Neuronal stem cell (in vitro differentiated cells): Measurements from ENCODE around the gene ZBTB48.
A peak's percentile ranks its signal among the peaks of the same experiment; 100 is the strongest.
"Not testable (repeated sequence)": the region's sequence is repeated elsewhere in the genome, so short reads cannot be mapped to it uniquely, and the experiment has no call there.

Experiments
- DNase-seq: peaks from one replicate; pipeline ENCODE4 v3.0.0-alpha.2; 2013; ENCODE audit warnings: low spot score
- H2AFZ ChIP-seq: one replicate; pipeline ENCODE4 v1.6.1; 2013; ENCODE audit warnings: mild to moderate bottlenecking, low read length, inconsistent platforms
- H2AK5ac ChIP-seq: 2 replicates; pipeline ENCODE4 v1.6.1; 2013; ENCODE audit warnings: low read depth, mild to moderate bottlenecking, inconsistent platforms, low read length, moderate library complexity, mixed read lengths
- H2BK120ac ChIP-seq: 2 replicates; pipeline ENCODE4 v1.6.1; 2013; ENCODE audit warnings: low read depth, mild to moderate bottlenecking, inconsistent platforms, low read length, moderate library complexity, mixed read lengths
- H2BK12ac ChIP-seq: one replicate; pipeline ENCODE4 v1.6.1; 2013; ENCODE audit warnings: low read length, inconsistent platforms
- H2BK15ac ChIP-seq: 2 replicates; pipeline ENCODE4 v1.6.1; 2013; ENCODE audit warnings: mild to moderate bottlenecking, low read length, inconsistent platforms, mixed read lengths
- H2BK5ac ChIP-seq: one replicate; pipeline ENCODE4 v1.6.1; 2013; ENCODE audit warnings: inconsistent platforms, mild to moderate bottlenecking, low read length, moderate library complexity
- H3K14ac ChIP-seq: one replicate; pipeline ENCODE4 v1.6.1; 2013; ENCODE audit warnings: low read length, inconsistent platforms
- H3K18ac ChIP-seq: 2 replicates; pipeline ENCODE4 v1.6.1; 2013; ENCODE audit warnings: low read length, inconsistent platforms
- H3K23ac ChIP-seq: 2 replicates; pipeline ENCODE4 v1.6.1; 2013; ENCODE audit warnings: low read depth, mild to moderate bottlenecking, mixed read lengths, low read length, inconsistent platforms; ENCODE audit not compliant: poor library complexity
- H3K27ac ChIP-seq: replicated peaks from 3 replicates; pipeline ENCODE4 v1.5.1; 2013; ENCODE audit warnings: low read length, inconsistent platforms
- H3K27me3 ChIP-seq, 3 experiments: 2 replicates each; pipeline ENCODE4 v1.6.1; 2013; ENCODE audit warnings: low read length in 3 of 3, mild to moderate bottlenecking in 2 of 3, inconsistent platforms in 1 of 3, low read depth in 1 of 3, mixed read lengths in 1 of 3, moderate library complexity in 1 of 3; ENCODE audit not compliant: control insufficient read depth in 3 of 3, insufficient read depth in 3 of 3
- H3K36me3 ChIP-seq, 2 donors: replicated peaks in 1 of 2; 2 replicates each; pipeline ENCODE4 v1.6.1; 2013; ENCODE audit warnings: low read length in 2 of 2; ENCODE audit not compliant: control insufficient read depth in 2 of 2, insufficient read depth in 2 of 2
- H3K4ac ChIP-seq: 2 replicates; pipeline ENCODE4 v1.6.1; 2013; ENCODE audit warnings: inconsistent platforms, mild to moderate bottlenecking, low read length, moderate library complexity
- H3K4me1 ChIP-seq, 2 donors: 1 replicate in 1 of 2; 2 replicates in 1 of 2; pipeline ENCODE4 v1.6.1; 2013; ENCODE audit warnings: low read length in 2 of 2, low read depth in 1 of 2; ENCODE audit not compliant: control insufficient read depth in 2 of 2, insufficient read depth in 1 of 2
- H3K4me2 ChIP-seq: one replicate; pipeline ENCODE4 v1.6.1; 2013; ENCODE audit warnings: mild to moderate bottlenecking, low read length, inconsistent platforms; ENCODE audit not compliant: insufficient read depth, poor library complexity, severe bottlenecking
- H3K4me3 ChIP-seq, 2 donors: 2 replicates each; pipeline ENCODE4 v1.5.1; 2013; ENCODE audit warnings: low read length in 2 of 2, mild to moderate bottlenecking in 2 of 2, inconsistent platforms in 1 of 2, moderate library complexity in 1 of 2
- H3K79me1 ChIP-seq: one replicate; pipeline ENCODE4 v1.6.1; 2013; ENCODE audit warnings: low read depth, mild to moderate bottlenecking, inconsistent platforms, low read length, moderate library complexity
- H3K9ac ChIP-seq: one replicate; pipeline ENCODE4 v1.6.1; 2013; ENCODE audit warnings: mild to moderate bottlenecking, low read depth, low read length, inconsistent platforms; ENCODE audit not compliant: poor library complexity
- H3K9me3 ChIP-seq, 2 donors: replicated peaks in 1 of 2; 2 replicates each; pipeline versions ENCODE3 to v1.6.1; 2013; ENCODE audit warnings: low read length in 2 of 2, mild to moderate bottlenecking in 2 of 2, inconsistent platforms in 1 of 2, low read depth in 1 of 2, mixed read lengths in 1 of 2, moderate library complexity in 1 of 2; ENCODE audit not compliant: control insufficient read depth in 2 of 2, insufficient read depth in 1 of 2
- H4K8ac ChIP-seq: one replicate; pipeline ENCODE4 v1.6.1; 2013; ENCODE audit warnings: low read depth, mild to moderate bottlenecking, inconsistent platforms, low read length, moderate library complexity
- H4K91ac ChIP-seq: one replicate; pipeline ENCODE4 v1.6.1; 2013; ENCODE audit warnings: low read length, low read depth, mild to moderate bottlenecking, inconsistent platforms; ENCODE audit not compliant: poor library complexity
- WGBS, 2 donors: extraction: QIAGEN DNeasy Blood & Tissue Kit; methylation state at CpG; one replicate each; pipeline ENCODE4 v1.1.7; 2013; ENCODE audit warnings: missing lambda C conversion rate in 2 of 2, mixed read lengths in 1 of 2; ENCODE audit not compliant: insufficient read length in 2 of 2, insufficient replicate concordance in 1 of 2; ENCODE audit errors: extremely low coverage in 2 of 2; 5-methylcytosine and 5-hydroxymethylcytosine counted together

The ZBTB48 gene

GRCh38 chr1:6597777-6598131, 18.0 kb downstream of the ZBTB48 start:
- Histone ChIP-seq H4K8ac (no peak overlapping the region), H3K18ac (no peak overlapping the region), H3K4me3 (no peak overlapping the region), H3K4ac (no peak overlapping the region), H3K79me1 (peaks cover 24% of the 10 kb centered on the region), H4K91ac (no peak overlapping the region), H3K4me2 (no peak overlapping the region), H3K27me3 (peaks cover 0 to 6% (median 0%) of the 10 kb centered on the region in 3 experiments), H2BK5ac (no peak overlapping the region), H3K36me3 (peaks cover 40 to 65% of the 10 kb centered on the region in 2 donors), H3K27ac (no peak overlapping the region), H2BK12ac (no peak overlapping the region), H3K9me3 (no peaks in the 10 kb centered on the region), H3K9ac (no peak overlapping the region), H3K4me1 (peaks cover 10 to 17% of the 10 kb centered on the region in 2 donors), H2BK15ac (no peak overlapping the region), H3K23ac (no peak overlapping the region), H3K14ac (no peak overlapping the region), H2AFZ (no peak overlapping the region), H2BK120ac (no peak overlapping the region), H2AK5ac (no peak overlapping the region)
- WGBS, 2 donors: no CpG with 5 or more reads among the region's 6 CpGs
- no peak for DNase-seq

DNA sequence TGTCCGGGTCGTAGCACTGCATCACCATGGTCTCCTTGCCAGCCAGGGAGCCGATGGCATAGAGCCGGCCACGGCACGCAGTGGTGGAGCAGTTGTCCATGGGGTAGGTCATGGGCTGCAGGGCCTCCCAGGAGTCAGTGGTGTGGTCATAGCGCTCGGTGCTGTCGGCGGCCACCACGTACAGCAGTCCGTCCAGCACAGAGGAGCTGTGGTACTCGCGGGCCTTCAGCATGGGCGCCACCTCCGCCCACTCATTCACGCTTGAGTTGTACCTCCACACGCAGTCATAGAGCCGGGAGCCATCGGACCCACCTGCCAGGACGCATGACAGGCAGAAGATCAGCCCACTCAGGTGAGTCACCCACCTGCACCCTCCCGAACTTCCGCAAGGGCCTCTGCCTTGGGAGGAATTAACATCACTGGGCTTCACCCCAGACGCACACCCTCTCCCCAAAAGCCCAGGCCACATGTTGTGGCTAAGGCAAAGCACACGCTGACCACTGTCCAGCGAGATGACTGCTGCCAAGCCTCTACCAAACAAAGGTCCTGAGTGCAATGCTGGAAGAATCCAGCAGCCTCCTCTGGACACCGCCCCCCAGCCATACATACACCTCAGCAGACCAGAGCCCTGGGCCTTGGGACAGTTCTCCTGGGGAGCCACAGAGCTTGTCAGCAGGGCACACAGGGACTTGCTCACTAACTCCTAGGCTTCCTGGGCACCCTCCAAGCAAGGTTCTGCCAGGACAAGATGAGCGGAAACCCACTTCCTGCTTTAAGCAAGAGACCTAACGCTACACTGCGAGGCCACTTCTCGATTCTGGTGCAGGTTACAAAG, 19.6 kb downstream of the ZBTB48 start:
- Histone ChIP-seq H3K27ac (no peak overlapping the region), H2BK15ac (no peak overlapping the region), H3K14ac (no peak overlapping the region), H2BK12ac (no peak overlapping the region), H3K18ac (no peak overlapping the region), H3K9ac (peak overlapping the region; percentile 63), H4K91ac (no peak overlapping the region), H3K36me3 (peaks cover 28 to 49% of the 10 kb centered on the region in 2 donors), H4K8ac (no peak overlapping the region), H3K4me3 (no peak overlapping the region), H3K79me1 (peaks cover 21% of the 10 kb centered on the region), H2BK5ac (no peak overlapping the region), H3K23ac (peak overlapping the region; percentile 37), H3K9me3 (no peaks in the 10 kb centered on the region), H2AFZ (no peak overlapping the region), H3K4me2 (peak overlapping the region; percentile 37), H3K4ac (no peak overlapping the region), H2BK120ac (no peak overlapping the region), H3K4me1 (peaks cover 17% of the 10 kb centered on the region in 2 donors), H2AK5ac (no peak overlapping the region), H3K27me3 (peaks cover 0 to 6% (median 0%) of the 10 kb centered on the region in 3 experiments)
- no peak for DNase-seq
- no CpG with 5 or more reads among the region's 31 CpGs for WGBS, 2 donors

GRCh38 chr1:6599991-6600390, 20.2 kb downstream of the ZBTB48 start:
- H2BK120ac ChIP-seq, H3K27ac ChIP-seq, H3K9me3 ChIP-seq, H3K18ac ChIP-seq, H3K27me3 ChIP-seq, H3K4ac ChIP-seq, H2BK5ac ChIP-seq, H2AFZ ChIP-seq, H2BK12ac ChIP-seq, H4K91ac ChIP-seq, DNase-seq, H2BK15ac ChIP-seq, H2AK5ac ChIP-seq, H3K9ac ChIP-seq, H3K14ac ChIP-seq, H4K8ac ChIP-seq, H3K23ac ChIP-seq, H3K4me3 ChIP-seq: not testable (repeated sequence)
- WGBS, 2 donors: no CpG with 5 or more reads among the region's 8 CpGs
- Histone ChIP-seq H3K79me1 (peaks cover 23% of the 10 kb centered on the region), H3K36me3 (peaks cover 27 to 43% of the 10 kb centered on the region in 2 donors), H3K4me1 (peaks cover 17 to 19% of the 10 kb centered on the region in 2 donors), H3K4me2 (peak overlapping the region; percentile 96)

DNA sequence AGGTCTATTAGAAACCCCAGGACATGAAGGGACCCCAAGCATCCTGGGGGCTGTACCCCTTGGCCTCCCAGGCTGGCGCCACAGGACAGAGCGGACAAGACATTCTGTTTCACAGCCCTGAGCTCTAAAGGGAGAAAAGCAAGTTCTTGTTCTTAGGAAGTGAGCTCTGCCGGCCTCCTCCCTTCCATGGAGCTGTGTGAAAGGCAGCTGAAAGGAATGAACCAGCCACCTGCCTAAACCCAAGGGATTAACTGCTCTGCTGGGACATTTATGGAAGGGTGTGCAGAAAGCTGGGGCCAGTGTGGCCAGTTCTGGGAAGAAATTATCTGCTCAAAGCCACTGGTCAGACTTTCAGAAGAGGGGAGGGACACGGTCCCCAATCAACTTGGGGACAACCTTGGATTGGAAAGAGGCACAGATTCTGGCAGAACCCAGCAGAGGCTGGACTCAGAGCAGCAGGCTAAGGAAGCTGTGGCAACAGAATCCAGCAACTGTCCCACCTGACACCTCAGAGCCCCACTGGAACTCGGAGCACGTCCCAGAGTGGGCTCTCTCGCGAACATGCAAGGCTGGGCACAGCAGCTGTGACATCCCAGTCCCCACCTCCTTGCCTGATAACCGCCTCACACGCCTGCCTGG, 20.7 kb downstream of the ZBTB48 start:
- Histone ChIP-seq H2BK120ac (no peak overlapping the region), H2BK5ac (no peak overlapping the region), H3K79me1 (peaks cover 23% of the 10 kb centered on the region), H3K27me3 (peaks cover 0 to 6% (median 0%) of the 10 kb centered on the region in 3 experiments), H3K23ac (peak overlapping the region; percentile 76), H3K9me3 (no peaks in the 10 kb centered on the region), H3K14ac (no peak overlapping the region), H3K36me3 (peaks cover 22 to 38% of the 10 kb centered on the region in 2 donors), H3K4ac (no peak overlapping the region), H4K8ac (no peak overlapping the region), H3K27ac (peak overlapping the region; percentile 23), H3K18ac (peak overlapping the region; percentile 64), H4K91ac (no peak overlapping the region), H3K4me3 (peak overlapping the region; percentile 68 to 95), H2AFZ (peak overlapping the region; percentile 91), H2BK12ac (no peak overlapping the region), H2BK15ac (no peak overlapping the region), H3K4me2 (peak overlapping the region; percentile 96), H2AK5ac (no peak overlapping the region), H3K4me1 (peaks cover 17 to 19% of the 10 kb centered on the region in 2 donors), H3K9ac (peak overlapping the region; percentile 60)
- no peak for DNase-seq
- WGBS, 2 donors: no CpG with 5 or more reads among the region's 10 CpGs
